Activated CD4-positive, CD25-positive, alpha-beta regulatory T cell treated with anti-CD3 and anti-CD28 coated beads, Interleukin-2, amount 50 U/mL, for 72 hours (primary cell): Measurements from ENCODE around the gene BTBD16.

Experiments used
- DNase-seq: peaks from one replicate; pipeline ENCODE4 v3.0.0; 2021

The BTBD16 gene

GRCh38 chr10:122271076-122271475, at the start of gene BTBD16:
BTBD16 (plus strand) TSS chr10:122271296; CDS start chr10:122275082, 3,786 bp downstream.
- DNase-seq: no peak

- no peak for DNase-seq
Observed at GRCh38 chr10:122221958-122222357, 49.1 kb upstream of the BTBD16 start.

DNA sequence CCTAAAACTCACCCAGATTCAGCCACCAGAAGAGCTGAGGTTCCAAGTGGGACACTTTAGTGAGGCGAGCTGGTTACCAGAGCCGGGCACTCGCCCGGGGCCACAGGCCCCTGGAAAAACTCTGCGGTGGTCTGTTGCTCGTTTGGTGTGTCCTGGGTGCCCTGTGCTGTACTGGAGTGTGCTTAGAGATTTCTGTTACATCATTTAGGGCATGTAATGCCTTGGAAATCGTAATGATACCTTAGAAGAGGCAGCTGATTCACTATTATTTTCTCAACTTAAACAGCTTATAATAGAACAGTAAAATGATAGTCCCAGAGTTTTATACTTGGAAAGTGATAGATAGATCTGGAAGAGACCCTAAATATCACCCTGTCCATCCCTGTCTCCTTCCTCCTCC, 48.5 kb upstream of the BTBD16 start:
- DNase-seq: no peak

DNA sequence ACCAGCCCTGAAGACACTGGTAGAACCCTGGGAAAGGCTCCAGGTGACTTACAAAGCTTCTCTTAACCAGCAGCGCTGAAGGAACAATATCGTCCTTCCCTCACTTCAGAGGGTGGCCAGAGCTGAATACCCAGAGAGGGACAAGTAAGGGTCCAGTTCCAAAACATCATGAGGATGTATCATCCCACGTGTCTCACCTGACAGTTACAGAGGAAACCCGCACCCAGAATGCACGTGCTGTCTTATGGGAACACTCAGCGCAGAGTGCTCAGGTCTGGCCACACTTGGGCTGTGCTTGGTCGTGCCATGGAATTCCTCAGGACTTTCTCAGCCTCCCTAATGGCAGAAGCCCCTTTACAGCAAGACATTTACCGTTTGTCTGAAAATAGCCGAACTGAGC, 46.9 kb upstream of the BTBD16 start:
- no peak for DNase-seq

GRCh38 chr10:122225330-122225729, 45.8 kb upstream of the BTBD16 start:
- no peak for DNase-seq

DNA sequence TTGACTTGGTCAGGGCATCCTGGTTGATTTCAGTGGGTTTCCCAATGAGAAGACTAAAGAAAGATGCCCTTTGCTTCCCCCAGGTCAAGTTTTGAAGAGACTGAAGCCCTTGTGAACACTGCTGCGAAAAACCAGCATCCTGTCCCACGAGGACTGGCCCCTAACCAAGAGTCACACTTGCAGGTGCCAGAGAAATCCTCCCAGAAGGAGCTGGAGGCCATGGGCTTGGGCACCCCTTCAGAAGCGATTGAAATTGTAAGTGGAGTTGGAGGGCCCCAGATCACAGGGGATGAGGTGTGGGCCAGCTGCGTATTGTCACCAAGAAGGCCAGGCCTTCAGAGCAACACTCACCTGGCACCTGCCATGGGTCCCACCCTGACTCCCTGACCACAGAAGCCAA, 43.3 kb upstream of the BTBD16 start:
- DNase-seq: no peak

- DNase-seq: no peak
Observed at GRCh38 chr10:122229666-122230065, 41.4 kb upstream of the BTBD16 start.

- no peak for DNase-seq
Observed at GRCh38 chr10:122230222-122230621, 40.9 kb upstream of the BTBD16 start.

DNA sequence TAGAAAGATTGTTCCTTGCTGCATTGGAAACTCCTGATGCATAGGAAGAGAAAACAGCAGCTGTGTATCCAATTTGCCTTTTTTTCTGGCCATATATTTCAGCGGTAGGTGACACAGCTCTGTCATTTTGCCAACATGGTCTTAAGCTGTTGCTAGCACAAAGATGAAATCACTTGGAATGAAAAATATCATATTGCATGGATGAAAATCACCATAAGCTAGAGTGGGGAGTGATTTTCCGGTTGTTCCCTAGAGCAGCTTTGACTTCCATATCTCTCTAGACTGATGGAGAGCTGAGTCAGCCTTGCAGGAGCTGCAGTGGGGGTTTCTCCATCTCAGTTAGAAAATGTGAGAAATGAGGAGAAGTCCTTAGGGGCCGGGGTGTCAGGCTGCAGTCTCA, 38.3 kb upstream of the BTBD16 start:
- DNase-seq: no peak

- DNase-seq: no peak
Observed at GRCh38 chr10:122233857-122234348, 37.2 kb upstream of the BTBD16 start.

- no peak for DNase-seq
Observed at GRCh38 chr10:122234416-122234815, 36.7 kb upstream of the BTBD16 start.

DNA sequence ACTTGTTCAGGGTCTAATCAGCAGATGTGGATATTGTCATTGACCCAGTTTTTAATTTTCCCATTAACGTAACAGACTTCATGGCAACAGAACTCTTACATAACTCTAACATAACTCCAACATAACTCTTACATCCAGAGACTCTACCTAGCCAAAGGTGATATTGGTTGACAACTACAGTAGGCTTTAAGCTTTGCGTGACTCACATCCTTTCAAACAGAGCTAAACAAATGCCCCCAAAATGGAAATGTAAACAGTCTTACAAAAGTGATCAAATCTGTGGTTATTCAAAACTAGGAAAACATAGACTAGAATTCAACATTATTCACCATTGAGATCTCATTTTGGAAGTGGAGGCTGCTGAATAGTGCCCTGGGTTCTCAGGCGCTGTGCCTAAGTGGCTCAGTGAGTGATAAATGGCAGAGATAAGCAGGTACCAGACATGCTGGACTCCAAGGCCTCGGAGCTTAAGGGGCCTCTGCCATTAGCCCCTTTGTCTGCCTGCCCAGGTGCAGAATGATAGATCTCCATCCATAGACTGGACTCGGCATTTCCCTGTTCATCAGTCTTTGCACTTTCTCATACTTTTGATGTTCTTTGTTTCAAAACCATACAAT, 34.3 kb upstream of the BTBD16 start:
- DNase-seq: no peak

- DNase-seq: no peak
Observed at GRCh38 chr10:122237331-122237990, 33.6 kb upstream of the BTBD16 start.

DNA sequence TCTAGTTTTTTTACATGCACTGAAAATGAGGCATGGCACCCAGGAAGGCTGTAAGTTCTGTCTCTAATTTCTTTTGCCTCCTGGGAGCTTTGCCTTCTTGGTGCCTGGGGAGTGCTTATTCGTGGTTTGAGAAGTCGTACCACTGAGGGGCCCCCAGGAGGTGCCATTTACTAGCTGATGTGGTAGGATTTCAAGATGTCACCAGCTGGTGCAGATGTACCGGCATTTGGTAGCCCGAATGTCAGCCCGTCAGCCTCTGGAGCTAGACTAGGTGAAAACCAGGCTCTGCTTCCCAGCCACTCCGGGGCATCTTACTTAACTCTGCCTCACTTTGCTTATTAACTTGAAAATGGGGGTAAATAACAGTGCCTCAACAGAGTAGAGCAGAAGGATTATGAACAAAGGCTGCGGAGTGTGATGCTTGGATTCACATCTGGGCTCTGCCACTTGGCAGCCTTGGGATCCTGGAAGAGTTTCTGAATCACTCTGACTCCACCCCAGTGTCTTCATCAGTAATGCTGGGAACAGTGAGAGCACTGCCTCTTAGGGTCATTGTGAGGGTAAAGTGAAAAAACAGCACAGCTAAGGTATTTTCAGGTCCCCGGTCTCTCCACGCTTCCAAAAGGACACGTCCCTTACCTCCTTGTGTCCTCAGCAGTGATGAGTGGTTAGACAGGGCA, 31.4 kb upstream of the BTBD16 start:
- DNase-seq: no peak

DNA sequence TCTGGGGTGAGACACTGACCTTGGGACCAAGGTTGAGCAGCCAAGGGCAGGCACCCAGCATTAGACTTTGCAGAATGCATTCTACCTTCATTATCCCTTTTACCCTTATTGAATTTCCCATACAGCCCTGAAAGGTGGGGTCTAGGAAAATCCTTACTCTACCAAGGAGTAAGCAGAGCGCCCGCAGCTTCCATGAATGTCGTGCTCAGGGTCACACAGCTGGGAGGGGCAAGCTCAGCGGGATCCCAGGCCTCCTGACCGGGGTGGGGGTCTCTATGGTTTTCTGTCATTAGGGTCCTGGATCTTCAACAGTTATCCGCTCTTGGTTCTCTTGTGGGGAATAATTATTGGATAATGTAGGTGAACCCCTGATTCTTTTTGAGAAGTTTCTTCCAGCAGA, 30.7 kb upstream of the BTBD16 start:
- no peak for DNase-seq

GRCh38 chr10:122241836-122242235, 29.3 kb upstream of the BTBD16 start:
- no peak for DNase-seq

DNA sequence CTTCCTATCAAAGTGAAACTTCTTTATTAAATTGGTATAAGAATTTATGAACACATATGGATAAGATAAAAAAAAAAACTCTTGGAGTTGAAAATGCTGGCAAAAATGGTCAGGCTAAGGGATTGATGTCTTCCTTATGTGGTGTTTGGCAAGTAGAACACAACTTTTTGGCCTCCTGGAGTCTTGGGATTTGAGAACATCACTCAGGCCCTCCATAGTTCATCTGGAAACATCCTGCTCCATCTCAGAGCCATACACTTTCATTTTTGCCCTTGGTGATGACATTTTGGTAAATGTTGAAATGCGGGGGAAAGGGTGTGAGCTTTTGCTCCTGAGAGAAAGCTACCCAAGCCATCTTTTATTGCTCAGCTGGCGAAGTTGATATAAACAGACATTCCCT, 27.5 kb upstream of the BTBD16 start:
- DNase-seq: no peak

GRCh38 chr10:122244001-122244975, 26.8 kb upstream of the BTBD16 start:
- no peak for DNase-seq

DNA sequence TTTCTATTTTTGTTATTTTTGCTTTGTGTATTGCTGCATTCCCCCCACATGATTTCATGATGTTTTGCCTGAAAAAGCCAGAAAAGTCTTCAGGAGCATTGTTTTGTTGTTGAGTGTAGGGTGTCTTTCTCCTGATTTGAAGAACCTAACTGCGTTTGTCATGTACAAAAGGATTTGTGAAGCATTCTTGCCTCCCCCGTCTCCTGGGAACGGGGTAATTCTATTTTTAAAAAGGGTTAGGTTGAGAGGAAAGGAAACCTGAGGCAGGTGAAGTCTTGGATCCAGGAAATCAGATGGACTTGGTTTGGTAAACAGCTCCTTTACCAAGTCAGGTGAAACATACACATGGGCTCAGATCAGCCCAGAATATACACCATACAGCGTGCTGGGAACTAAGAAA, 26.0 kb upstream of the BTBD16 start:
- DNase-seq: no peak

DNA sequence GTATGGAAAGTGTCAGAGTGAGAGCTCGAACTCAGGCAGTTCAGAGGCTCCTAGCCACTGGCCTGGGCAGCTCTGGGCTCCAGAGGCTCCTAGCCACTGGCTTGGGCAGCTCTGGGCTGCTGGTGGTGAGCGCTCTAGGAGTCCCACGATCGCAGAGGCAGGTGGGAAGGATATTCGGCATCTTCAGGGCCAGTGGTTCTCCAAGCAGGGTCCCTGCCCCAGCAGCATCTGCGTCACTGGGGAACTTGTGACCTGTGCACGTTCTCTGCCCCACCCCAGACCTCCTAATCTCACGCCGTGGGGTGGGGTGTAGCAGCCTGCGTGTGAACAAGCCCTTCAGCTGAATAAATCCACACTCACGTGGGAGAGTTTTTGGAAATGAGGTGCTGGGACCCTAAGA, 25.2 kb upstream of the BTBD16 start:
- DNase-seq: no peak

DNA sequence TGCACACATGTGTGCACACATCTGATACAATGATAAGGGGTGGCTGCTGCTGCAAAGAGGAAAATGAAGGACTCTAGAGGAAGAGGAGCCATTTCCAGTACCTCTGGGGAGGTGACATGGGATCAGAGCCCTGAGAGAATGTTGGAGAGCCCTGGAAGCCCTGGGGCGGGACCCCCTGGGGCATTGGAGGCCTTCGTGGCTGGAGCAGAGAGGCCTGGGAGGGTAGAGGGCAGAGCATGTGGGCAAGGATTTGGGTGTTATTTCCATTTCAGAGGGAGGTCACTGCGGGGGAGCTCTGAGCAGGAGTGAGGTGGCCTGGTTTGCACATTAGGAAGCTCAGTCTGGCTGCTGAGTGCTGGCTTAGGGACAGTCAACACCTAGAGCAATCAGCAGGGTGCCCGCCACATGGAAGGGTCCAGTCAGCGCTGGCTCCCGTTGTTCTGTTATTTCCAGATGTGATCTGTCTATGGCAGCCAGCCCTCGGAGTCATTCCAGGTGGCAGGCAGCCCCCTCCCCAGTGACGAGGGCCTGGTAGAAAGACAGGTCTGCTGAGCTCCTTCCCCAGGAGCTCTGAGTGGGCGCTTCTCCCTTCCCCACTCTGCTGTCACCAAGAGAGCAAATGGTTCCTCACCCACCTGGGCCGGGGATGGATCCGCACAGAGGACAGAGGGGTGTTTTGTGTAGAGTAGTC, 24.1 kb upstream of the BTBD16 start:
- no peak for DNase-seq
